Activated CD8-positive, alpha-beta T cell treated with anti-CD3 and anti-CD28 coated beads for 36 hours (primary cell): ENCODE data around the gene ATP4B. TPM values are rescaled to one million over a fixed set of nuclear protein-coding genes. Genes with fewer than 3 reads are reported as not detected.

Source experiments
- ATAC-seq: fragments of 200-7000 bp; cut with Tn5 transposase; one replicate; pipeline ENCODE4 v1.10.0; 2021; ENCODE audit warnings: mild to moderate bottlenecking, moderate library complexity
- CTCF ChIA-PET: fragments of 350-600 bp; sonication (Branson Sonifier 250); formaldehyde crosslinking; loops from one replicate; lab custom pipeline; 2021; ENCODE audit warnings: antibody characterized with exemption; lab: Charles Lee
- POLR2A ChIA-PET: fragments of 350-600 bp; sonication (Branson Sonifier 250); formaldehyde crosslinking; loops from one replicate; lab custom pipeline; 2021; ENCODE audit warnings: antibody characterized with exemption; lab: Charles Lee
- DNase-seq: peaks from one replicate; pipeline ENCODE4 v3.0.0-alpha.2; 2020
- H3K27ac Mint-ChIP-seq: one replicate; pipeline ENCODE4 v1.8.0; 2021; ENCODE audit warnings: mild to moderate bottlenecking, mixed read lengths
- H3K27me3 Mint-ChIP-seq: one replicate; pipeline ENCODE4 v1.8.0; 2021; ENCODE audit warnings: mixed read lengths
- H3K36me3 Mint-ChIP-seq: one replicate; pipeline ENCODE4 v1.8.0; 2021; ENCODE audit warnings: low read depth, mixed read lengths
- H3K4me1 Mint-ChIP-seq: one replicate; pipeline ENCODE4 v1.8.0; 2021; ENCODE audit warnings: low read depth, mixed read lengths
- H3K4me3 Mint-ChIP-seq: one replicate; pipeline ENCODE4 v1.8.0; 2021; ENCODE audit warnings: mild to moderate bottlenecking, moderate library complexity, mixed read lengths
- H3K9me3 Mint-ChIP-seq: one replicate; pipeline ENCODE4 v1.8.0; 2021; ENCODE audit warnings: mixed read lengths
- CTCF ChIP-seq: fragments of 200-600 bp; IDR thresholded peaks from one replicate; pipeline ENCODE4 v1.8.0; 2022; ENCODE audit warnings: antibody characterized with exemption, mild to moderate bottlenecking
- intact Hi-C: fragments of 100-400 bp; cut with micrococcal nuclease; formaldehyde crosslinking; loops from one replicate; pipeline ENCODE4 v1.10.0; 2022
- total RNA-seq, 2 experiments: library from RNA; stranded (reverse); gene quantifications; one replicate each; pipeline ENCODE4 v1.2.3, GENCODE V29; 2021

Gene ATP4B
- total RNA-seq, 2 experiments from 2014 or later: not detected

- ATAC-seq (no peak), DNase-seq (no peak)
- intact Hi-C loops: no loop called here
- Mint-ChIP-seq H3K4me3 (no peak overlapping the region), H3K27me3 (no peaks in the 10 kb centered on the region), H3K4me1 (peaks cover 14% of the 10 kb centered on the region), H3K9me3 (peaks cover 13% of the 10 kb centered on the region), H3K36me3 (no peaks in the 10 kb centered on the region), H3K27ac (no peak overlapping the region)
- ChIA-PET CTCF (no interaction called here), POLR2A (no interaction called here)
- no peak for TF ChIP-seq CTCF
These were observed 947 bp downstream of the ATP4B start for GRCh38 chr13:113656831-113657671.

- Mint-ChIP-seq H3K9me3 (peaks cover 5% of the 10 kb centered on the region), H3K4me3 (no peak overlapping the region), H3K27ac (no peak overlapping the region), H3K36me3 (no peaks in the 10 kb centered on the region), H3K4me1 (peaks cover 14% of the 10 kb centered on the region), H3K27me3 (no peaks in the 10 kb centered on the region)
- POLR2A ChIA-PET: no interaction called here
- intact Hi-C loops: no loop called here
- ATAC-seq (no peak), DNase-seq (no peak)
- CTCF ChIA-PET: no interaction called here
- TF ChIP-seq CTCF: no peak
These were observed 1.9 kb downstream of the ATP4B start for GRCh38 chr13:113656003-113656588.

GRCh38 chr13:113655346-113656002 is 2.5 kb downstream of the ATP4B start:
- POLR2A ChIA-PET: no interaction called here
- no peaks in the 10 kb centered on the region for H3K27me3 Mint-ChIP-seq
- no peaks in the 10 kb centered on the region for H3K9me3 Mint-ChIP-seq
- H3K36me3 Mint-ChIP-seq: no peaks in the 10 kb centered on the region
- no peak overlapping the region for H3K4me3 Mint-ChIP-seq
- no peak for DNase-seq
- peaks cover 14% of the 10 kb centered on the region for H3K4me1 Mint-ChIP-seq
- no peak overlapping the region for H3K27ac Mint-ChIP-seq
- CTCF ChIA-PET: no interaction called here
- no peak for TF ChIP-seq CTCF
- intact Hi-C loops: no loop called here
- ATAC-seq: no peak

- ATAC-seq: no peak
- ChIA-PET CTCF (no interaction called here), POLR2A (no interaction called here)
- intact Hi-C loops: no loop called here
- H3K27me3 Mint-ChIP-seq: no peaks in the 10 kb centered on the region
- DNase-seq: no peak
- peaks cover 14% of the 10 kb centered on the region for H3K4me1 Mint-ChIP-seq
- H3K4me3 Mint-ChIP-seq: no peak overlapping the region
- no peaks in the 10 kb centered on the region for H3K36me3 Mint-ChIP-seq
- no peaks in the 10 kb centered on the region for H3K9me3 Mint-ChIP-seq
- no peak for TF ChIP-seq CTCF
- no peak overlapping the region for H3K27ac Mint-ChIP-seq
These were observed 3.2 kb downstream of the ATP4B start for GRCh38 chr13:113654591-113655345.
